DND-41 (cell line): Measurements from ENCODE around the gene BICC1.

Experiments
- EZH2 ChIP-seq: IDR thresholded peaks from 3 replicates; pipeline ENCODE4 v1.6.1; 2012; ENCODE audit warnings: borderline replicate concordance, low read depth, mild to moderate bottlenecking, moderate library complexity, low read length, inconsistent platforms; ENCODE audit not compliant: severe bottlenecking
- TF ChIP-seq, protein P1 (sequence below): IDR thresholded peaks from 2 replicates; pipeline ENCODE4 v1.5.1; 2012; ENCODE audit warnings: borderline replicate concordance, low read length, moderate library complexity, mild to moderate bottlenecking; ENCODE audit not compliant: poor library complexity, severe bottlenecking; ENCODE audit errors: extremely low read depth

DNA sequence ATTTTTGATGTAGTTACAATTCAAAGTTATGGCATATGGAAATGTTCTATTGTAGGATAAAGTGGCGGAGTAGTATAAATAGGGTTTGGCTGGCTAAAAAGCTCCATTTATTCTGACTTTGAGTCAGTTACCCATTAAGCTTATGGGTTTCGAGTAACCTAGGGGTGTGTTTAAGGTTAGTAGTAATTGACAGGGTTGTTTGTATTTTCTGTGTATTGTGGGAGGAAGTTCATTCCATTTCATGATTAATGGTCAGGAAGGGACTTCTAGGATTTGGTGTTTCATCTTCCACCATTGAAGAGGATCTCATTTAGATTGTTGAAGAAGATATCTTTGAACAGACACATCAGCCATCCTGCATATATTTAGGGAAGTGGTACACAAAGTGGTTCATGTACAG, 75.0 kb downstream of the BICC1 start:
- no peak for TF ChIP-seq EZH2
- TF ChIP-seq, protein P1, sequence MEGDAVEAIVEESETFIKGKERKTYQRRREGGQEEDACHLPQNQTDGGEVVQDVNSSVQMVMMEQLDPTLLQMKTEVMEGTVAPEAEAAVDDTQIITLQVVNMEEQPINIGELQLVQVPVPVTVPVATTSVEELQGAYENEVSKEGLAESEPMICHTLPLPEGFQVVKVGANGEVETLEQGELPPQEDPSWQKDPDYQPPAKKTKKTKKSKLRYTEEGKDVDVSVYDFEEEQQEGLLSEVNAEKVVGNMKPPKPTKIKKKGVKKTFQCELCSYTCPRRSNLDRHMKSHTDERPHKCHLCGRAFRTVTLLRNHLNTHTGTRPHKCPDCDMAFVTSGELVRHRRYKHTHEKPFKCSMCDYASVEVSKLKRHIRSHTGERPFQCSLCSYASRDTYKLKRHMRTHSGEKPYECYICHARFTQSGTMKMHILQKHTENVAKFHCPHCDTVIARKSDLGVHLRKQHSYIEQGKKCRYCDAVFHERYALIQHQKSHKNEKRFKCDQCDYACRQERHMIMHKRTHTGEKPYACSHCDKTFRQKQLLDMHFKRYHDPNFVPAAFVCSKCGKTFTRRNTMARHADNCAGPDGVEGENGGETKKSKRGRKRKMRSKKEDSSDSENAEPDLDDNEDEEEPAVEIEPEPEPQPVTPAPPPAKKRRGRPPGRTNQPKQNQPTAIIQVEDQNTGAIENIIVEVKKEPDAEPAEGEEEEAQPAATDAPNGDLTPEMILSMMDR: no peak
